ES-I3 (cell line): Measurements from ENCODE around the gene EMP2.
"Not testable (repeated sequence)": the region's sequence is repeated elsewhere in the genome, so short reads cannot be mapped to it uniquely, and the experiment has no call there.

Source experiments
- H3K36me3 ChIP-seq: 2 replicates; pipeline ENCODE4 v1.6.1; 2013; ENCODE audit warnings: mild to moderate bottlenecking, low read length, control low read depth, moderate library complexity; ENCODE audit not compliant: insufficient read depth
- H3K4me1 ChIP-seq: 2 replicates; pipeline ENCODE4 v1.6.1; 2013; ENCODE audit warnings: mild to moderate bottlenecking, control low read depth, low read length; ENCODE audit not compliant: insufficient read depth
- H3K9ac ChIP-seq: 2 replicates; pipeline ENCODE4 v1.6.1; 2013; ENCODE audit warnings: low read depth, mild to moderate bottlenecking, low read length, moderate library complexity
- H3K9me3 ChIP-seq: 2 replicates; pipeline ENCODE4 v1.6.1; 2013; ENCODE audit warnings: mild to moderate bottlenecking, low read length, moderate library complexity; ENCODE audit not compliant: control insufficient read depth, insufficient read depth

Gene EMP2

DNA sequence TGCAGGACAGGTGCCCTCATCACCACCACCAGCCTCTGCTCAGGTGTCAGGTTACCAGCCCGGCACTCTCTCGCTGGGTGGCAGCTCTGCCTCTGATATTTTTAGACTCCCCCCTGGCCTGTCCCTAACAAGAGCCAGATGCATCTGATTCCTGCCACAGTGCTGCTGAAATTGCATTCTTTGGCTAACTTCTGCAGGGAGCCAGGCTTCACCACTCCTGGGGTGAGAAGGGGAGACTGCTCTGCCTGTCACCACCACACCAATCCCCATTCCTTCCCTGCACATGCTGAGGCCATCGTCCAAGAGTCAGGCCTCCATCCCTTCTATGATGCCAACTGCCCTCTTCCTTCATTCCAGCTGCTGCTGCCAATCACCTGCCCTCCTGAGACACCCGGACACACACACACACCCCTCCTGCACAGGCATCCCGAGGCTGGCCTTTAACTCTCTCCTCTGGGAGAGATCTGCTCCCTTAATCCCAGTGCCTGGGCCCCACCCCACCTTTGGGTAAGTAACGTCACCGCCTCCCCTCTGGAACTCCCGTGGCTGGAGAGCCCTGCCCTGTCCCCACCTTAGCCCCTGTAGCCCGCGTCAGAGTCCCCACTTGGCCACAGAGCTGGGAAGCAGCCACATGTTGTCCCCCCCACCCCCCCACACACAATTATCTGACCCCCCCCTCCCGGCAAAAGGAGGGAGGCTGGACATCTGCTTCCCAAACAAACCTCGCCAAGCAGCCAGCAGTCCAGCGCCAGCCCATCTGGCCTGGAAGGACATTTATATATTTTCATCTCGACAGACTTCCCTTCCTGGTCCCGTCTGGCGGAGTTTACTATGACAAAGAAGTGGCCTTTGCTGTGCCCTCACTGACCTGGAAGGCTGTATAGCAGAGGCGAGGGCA, 2.8 kb downstream of the EMP2 start:
- H3K9me3 ChIP-seq = no peaks in the 10 kb centered on the region
- no peak overlapping the region for H3K9ac ChIP-seq
- H3K4me1 ChIP-seq = peaks cover 13% of the 10 kb centered on the region
- H3K36me3 ChIP-seq = no peaks in the 10 kb centered on the region

DNA sequence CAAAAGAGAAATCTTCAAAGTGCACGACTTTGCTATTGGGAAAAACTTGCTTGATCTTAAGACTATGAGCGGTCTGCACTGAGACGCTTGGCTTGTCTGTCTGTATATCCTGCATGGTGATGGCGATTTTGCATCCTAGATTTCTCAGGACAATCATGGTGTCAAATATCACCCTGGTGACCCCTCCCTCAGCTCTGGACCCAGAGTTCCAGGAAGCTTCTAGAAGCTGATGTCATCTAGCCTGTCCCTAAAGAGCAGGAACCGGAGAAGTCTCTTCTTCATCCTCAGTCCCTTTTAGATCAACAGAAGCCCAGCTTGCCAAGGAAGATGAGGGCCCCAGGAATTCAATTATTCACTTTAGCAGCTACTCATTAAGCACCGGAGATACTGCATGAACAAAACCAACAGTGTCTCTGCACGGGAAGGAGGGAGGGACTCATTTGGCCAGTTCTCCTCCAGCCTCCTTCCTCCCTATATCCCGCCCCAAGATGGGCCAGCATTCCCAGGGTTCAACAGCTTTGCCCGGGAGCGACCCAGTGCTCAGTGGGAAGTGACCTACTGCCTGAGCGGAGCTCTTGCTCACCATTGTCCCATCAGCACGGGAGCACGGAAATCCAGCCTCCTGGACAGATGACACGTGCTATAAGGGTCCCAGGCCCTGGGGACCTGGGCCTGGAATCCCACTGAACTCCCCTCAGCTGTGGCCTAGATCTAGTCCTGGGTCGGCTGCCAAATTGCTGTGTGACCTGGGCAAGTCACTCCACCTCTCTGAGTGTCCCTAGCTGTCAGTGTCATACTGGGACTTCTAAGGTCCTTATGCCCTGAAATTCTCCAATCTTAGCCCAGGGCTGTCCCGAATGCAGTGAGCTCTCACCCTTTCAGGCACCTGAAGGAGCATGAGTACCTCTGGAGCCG, 3.8 kb downstream of the EMP2 start:
- Histone ChIP-seq H3K9ac (no peak overlapping the region), H3K36me3 (no peaks in the 10 kb centered on the region), H3K9me3 (no peaks in the 10 kb centered on the region), H3K4me1 (peaks cover 13% of the 10 kb centered on the region)

DNA sequence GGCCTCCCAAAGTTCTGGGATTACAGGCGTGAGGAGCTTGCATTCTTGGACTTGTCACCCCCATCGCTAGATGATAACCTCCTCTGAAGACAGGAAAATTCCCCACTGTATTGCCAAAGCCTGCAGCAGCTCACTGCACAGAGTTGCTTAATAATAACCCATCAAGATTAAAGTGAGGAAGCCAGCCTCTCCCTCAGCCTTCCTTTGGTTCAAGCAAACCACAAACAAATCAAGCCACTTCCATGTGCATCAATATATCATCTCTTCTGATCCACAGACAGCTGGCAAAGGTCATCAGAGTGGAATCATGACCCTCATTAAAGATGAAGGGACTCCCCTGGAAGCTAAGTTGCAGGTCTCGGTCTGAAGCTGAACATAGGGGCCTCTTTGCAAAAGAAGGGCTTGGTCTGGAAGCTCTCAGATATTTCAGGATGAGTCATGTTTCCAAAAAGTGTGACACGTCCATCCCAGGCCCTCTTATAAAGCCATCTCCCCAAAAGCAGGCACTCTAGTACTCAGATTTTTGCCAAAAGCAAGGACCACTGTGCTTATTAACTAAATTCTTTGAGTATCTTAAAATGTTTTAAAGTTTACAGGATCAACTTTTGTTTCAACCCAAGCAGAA, 4.8 kb downstream of the EMP2 start:
- Histone ChIP-seq H3K9ac (no peak overlapping the region), H3K36me3 (no peaks in the 10 kb centered on the region), H3K4me1 (peaks cover 13% of the 10 kb centered on the region)

DNA sequence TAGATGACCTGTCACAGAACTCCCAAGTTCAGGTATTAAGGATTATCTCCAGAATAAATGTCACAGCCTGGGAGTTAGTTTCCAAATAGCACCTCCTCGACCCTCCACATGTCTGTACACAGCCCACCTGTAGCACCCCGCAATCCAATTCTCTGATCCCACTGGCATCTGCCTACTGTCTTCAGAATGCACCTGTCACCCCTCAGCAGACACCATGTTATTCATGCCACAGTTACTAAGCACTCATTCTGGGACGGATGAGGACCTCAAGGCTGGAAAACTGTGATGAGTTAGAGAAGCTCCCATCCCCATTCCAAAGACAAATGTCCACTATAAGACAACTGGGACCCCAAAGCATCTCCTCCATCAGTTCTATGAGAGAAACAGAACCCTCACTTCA, 7.8 kb downstream of the EMP2 start:
- no peaks in the 10 kb centered on the region for H3K9me3 ChIP-seq
- H3K4me1 ChIP-seq = peaks cover 12% of the 10 kb centered on the region
- H3K9ac ChIP-seq = no peak overlapping the region
- no peaks in the 10 kb centered on the region for H3K36me3 ChIP-seq

More for the DNA sequence above, 4.8 kb downstream of the EMP2 start:
- H3K9me3 ChIP-seq = no peaks in the 10 kb centered on the region

DNA sequence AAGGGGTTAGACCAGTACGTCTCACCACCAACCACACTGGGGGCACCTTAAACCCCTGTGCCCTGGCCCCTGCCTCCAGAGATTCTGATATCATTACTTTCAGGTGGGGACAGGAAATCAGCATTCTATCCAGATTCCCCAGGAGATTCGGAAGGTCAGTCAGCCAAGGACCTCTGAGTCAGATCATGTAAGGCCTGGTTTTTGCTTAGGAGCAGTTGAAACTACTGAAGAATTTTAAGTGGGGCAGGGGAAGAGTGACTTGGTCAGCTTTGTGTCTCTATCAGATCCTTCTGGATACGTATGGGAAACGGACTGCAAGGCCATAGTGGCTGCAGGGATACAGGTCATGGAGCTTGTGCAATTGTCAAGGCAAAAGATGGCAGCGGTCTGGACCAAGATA, 9.0 kb downstream of the EMP2 start:
- Histone ChIP-seq H3K4me1 (peaks cover under 1% of the 10 kb centered on the region; the same call in 1 of the 2 replicates), H3K9me3 (no peaks in the 10 kb centered on the region), H3K9ac (no peak overlapping the region), H3K36me3 (no peaks in the 10 kb centered on the region)

DNA sequence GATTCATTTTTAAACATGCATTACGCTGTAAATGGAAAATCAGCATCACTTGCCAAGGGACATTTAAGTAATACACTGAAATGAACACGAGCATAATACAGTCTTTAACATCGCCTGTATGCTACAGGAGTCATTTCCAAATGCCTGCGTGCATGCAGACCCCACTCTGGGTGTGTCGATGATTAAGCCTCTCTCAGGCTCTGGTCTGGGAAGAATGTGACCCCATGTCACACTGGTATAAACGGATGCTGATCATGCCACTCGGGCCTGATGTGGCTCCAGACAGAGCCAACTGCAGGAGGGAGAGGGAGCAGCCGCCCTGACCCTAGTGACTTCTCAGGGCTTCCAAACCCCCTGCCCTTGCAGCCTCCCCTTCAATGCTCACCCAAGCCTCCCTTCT, 10.8 kb downstream of the EMP2 start:
- Histone ChIP-seq H3K9me3 (no peaks in the 10 kb centered on the region), H3K36me3 (no peaks in the 10 kb centered on the region), H3K9ac (no peak overlapping the region), H3K4me1 (no peaks in the 10 kb centered on the region)

DNA sequence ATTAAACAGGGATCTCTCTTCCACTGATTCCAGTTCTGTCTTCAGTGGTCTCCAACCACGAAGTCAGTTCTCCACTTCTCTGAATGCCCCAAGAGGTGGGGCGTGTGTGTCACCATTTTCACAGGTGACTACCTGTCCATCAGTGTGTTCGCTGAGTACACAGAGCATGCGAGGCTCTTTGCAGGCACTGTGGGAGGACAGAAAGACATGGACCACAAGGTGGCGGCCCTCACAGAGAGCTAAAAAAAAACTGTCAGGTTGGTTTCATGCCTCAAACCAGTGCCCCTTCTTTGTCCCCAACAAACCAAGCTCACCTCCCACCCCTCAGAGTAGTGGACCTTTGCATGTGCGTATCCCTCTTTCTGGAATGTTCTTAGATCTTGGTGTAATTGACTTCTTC, 13.8 kb downstream of the EMP2 start:
- no peaks in the 10 kb centered on the region for H3K4me1 ChIP-seq
- H3K9me3 ChIP-seq = no peaks in the 10 kb centered on the region
- no peaks in the 10 kb centered on the region; the same call in 1 of the 2 replicates for H3K36me3 ChIP-seq
- H3K9ac ChIP-seq = no peak overlapping the region

DNA sequence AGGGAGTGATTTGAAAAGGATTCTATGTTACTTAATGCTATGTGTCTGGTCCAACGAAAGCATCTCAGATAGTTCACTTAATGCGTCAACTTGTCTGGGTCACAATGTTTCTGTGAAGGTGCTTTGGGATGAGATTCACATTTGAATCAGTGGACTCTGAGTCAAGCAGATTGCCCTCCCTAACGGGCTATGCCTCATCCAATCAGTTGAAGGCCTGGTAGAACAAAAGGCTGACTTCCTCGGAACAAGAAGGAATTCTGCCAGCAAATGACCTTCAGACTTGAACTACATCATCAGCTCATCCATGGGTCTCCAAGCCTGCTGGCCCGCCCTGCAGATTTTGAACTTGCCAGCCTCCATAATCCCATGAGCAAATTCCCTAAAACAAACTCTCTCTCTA, 15.2 kb downstream of the EMP2 start:
- H3K36me3 ChIP-seq = no peaks in the 10 kb centered on the region; the same call in 1 of the 2 replicates
- no peaks in the 10 kb centered on the region for H3K9me3 ChIP-seq
- no peaks in the 10 kb centered on the region for H3K4me1 ChIP-seq
- H3K9ac ChIP-seq = no peak overlapping the region

DNA sequence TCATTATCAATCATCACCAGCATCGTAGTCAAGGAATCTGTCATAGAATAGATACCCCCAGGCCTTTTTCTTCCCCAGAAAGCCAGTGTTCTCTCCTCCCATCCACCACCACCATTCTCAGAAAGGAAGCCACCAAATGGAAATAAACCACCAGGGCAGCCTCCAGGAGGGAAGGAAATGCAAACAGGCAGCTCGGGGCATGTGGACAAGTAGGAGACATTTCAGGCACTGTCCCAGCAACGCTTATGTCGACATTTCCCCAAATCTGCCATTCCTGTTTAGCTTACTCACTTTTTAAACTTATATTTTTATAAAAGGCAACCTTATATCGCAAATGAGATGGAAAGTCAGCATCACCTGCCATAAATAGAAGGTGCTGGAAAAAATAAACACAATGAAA, 15.8 kb downstream of the EMP2 start:
- H3K36me3 ChIP-seq = no peaks in the 10 kb centered on the region; the same call in 1 of the 2 replicates
- no peak overlapping the region for H3K9ac ChIP-seq
- no peaks in the 10 kb centered on the region for H3K9me3 ChIP-seq
- H3K4me1 ChIP-seq = no peaks in the 10 kb centered on the region

DNA sequence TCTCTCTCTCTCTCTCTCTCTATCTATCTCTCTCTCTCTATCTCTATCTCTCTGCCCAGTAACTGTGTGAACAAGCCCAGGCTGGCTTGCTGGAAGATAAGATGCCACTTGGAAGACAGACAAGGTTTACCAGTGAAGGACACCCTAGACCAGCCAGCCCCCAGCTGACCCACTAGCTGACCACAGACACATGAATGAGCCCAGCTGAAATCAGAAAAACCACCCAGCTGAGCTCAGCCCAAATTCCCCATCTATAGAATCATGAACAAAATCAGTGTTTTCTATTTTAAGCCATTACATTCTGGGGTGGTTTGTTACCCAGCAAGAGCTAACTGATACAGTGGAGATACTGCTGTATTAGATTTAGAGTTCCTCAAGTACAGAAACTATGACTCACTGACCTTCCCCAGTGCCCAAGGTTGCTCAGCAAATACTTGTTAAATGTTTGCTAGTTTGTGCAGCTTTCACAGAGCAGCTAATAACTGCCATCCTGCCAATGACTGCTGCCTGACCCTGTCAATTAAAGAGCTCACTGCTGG, 18.0 kb downstream of the EMP2 start:
- Histone ChIP-seq H3K9me3 (no peaks in the 10 kb centered on the region), H3K9ac (no peak overlapping the region), H3K4me1 (no peaks in the 10 kb centered on the region), H3K36me3 (no peaks in the 10 kb centered on the region; the same call in 1 of the 2 replicates)

DNA sequence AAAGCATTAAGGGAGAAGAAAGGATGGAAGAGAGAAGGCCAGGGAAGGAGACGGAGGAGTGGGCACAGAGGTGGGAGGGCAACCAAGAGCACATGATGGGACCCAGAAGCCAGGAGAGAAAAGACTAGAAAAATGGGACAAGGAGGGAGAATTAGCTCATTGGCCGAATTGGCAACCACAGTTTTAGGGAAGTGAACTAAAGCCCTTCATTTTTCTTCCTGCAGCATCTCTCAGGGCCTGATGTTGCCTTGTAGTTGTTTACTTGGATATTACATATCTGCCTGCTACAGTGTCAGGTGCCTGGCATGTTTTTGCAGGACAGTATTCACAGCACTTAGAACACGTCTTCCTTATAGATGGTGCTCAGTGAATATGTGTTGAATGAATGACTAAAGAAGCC, 19.0 kb downstream of the EMP2 start:
- H3K9ac ChIP-seq = no peak overlapping the region
- no peaks in the 10 kb centered on the region for H3K4me1 ChIP-seq
- no peaks in the 10 kb centered on the region; the same call in 1 of the 2 replicates for H3K36me3 ChIP-seq
- H3K9me3 ChIP-seq = no peaks in the 10 kb centered on the region

DNA sequence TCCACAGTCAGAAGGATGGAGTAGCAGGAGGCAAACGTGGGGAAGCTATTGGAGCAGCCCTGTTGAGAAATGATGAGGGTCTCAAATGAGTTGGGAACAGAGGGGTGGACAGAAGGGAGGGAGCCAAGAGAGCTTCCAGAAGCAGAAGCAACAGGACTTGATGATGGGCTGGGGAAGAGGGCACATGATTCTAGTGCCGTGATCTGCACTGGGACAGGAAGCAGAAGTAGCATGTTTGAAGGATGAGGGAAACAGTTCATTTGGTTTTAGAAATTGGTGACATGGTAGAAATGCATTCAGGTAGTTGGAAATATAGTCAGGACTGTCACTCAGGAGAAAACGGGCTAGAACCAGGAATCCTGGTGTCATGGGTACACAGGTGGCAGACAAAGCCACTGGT, 19.4 kb downstream of the EMP2 start:
- Histone ChIP-seq H3K9me3 (no peaks in the 10 kb centered on the region), H3K4me1 (no peaks in the 10 kb centered on the region), H3K9ac (no peak overlapping the region)

DNA sequence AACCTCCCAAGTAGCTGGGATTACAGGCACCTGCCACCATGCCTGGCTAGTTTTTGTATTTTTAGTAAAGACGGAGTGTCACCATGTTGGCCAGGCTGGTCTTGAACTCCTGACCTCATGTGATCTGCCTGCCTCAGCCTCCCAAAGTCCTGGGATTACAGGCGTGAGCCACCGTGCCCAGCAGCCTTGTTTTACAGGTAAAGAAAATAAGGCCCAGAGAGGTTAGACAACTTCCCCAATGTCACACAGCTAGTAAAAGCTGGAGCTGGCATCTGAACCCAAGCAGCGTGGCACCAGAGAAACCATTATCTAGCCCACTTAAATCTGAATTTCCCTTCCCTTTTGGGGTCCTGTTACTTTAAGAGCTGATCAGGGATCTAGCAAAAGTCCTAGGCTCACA, 20.6 kb downstream of the EMP2 start:
- not testable (repeated sequence) for H3K36me3 ChIP-seq, H3K9ac ChIP-seq, H3K9me3 ChIP-seq, H3K4me1 ChIP-seq

More for the DNA sequence above, 19.4 kb downstream of the EMP2 start:
- no peaks in the 10 kb centered on the region; the same call in 1 of the 2 replicates for H3K36me3 ChIP-seq
